ENCODE data around the gene PKP3. TPM values are rescaled to one million over a fixed set of nuclear protein-coding genes. Genes with fewer than 3 reads are reported as not detected.

Gene PKP3
- total and polyA plus RNA-seq, 2 donors (not counting 1 experiment from before 2014, with no cell fraction given), result 0.78 TPM; not detected in 1

DNA sequence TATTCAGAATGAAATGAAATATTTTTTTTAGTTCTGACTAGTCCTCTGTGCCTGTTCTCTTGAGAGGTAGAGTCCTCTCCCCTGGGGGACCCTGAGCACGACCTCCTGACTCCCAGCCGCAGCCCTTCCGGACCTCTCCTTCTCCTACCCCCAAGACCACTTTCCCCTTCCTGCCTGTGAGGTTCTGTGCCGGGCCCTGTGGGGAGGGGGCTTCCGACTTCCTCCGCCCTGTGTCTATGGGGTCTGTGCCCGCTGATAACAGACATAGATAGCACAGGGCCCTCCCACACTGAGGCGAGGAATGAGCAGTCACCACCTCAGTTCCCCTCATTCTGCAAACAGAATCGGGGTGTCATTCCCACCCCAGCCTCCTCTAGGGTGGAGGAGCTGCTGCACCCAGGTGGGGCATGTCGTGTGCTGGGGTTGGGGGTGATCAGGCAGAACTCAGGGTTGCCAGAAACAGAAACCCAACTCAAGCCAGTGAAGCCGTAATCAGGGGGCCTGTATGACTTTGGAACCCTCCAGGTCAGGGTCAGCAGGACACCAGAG, 11.9 kb upstream of the PKP3 start:
- H4K20me1 ChIP-seq (ENCODE audit: control insufficient read depth, insufficient read depth, low read length, poor library complexity, severe bottlenecking), result no peaks in the 10 kb centered on the region
- intact Hi-C loops (cut with micrococcal nuclease), result no loop called here

DNA sequence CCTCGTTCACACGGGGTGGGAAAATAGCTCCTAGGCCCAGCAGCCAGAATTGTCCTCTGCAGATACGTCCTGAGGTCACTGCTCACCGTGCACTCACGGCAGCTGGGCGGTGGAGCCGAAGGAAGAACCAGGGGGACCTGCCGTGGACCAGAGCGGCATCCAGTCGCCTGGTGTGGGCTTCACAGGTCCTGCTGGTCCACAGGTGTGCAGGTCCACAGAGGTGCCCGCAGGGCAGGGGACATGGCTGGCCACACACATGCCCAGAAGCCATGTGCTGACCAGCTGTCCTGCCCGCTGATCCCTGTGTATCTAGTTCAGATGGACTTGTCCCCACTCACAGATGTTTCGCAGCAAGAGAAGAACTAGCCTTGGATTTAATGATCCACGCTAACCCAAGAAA, 10.6 kb upstream of the PKP3 start:
- Mint-ChIP-seq H3K27ac (no peak overlapping the region), H3K27me3 (peaks cover 9% of the 10 kb centered on the region), H3K4me3 (no peak overlapping the region), H3K4me1 (peaks cover 3% of the 10 kb centered on the region), H3K9me3 (ENCODE audit: insufficient read depth) (peaks cover 2% of the 10 kb centered on the region)
- no peaks in the 10 kb centered on the region for H4K20me1 ChIP-seq (ENCODE audit: control insufficient read depth, insufficient read depth, low read length, poor library complexity, severe bottlenecking)
- no peaks in the 10 kb centered on the region for H3K4me1 ChIP-seq (ENCODE audit: control insufficient read depth in 2 of 2, insufficient read depth in 2 of 2, low read length in 2 of 2)
- H3K27ac ChIP-seq (ENCODE audit: low read length in 2 of 2), result no peak overlapping the region
- H3K4me2 ChIP-seq (replicated peaks; ENCODE audit: low read depth, low read length, poor library complexity, severe bottlenecking), result no peak overlapping the region
- ChIA-PET POLR2A (no interaction called here), CTCF (no interaction called here)
- H3K4me3 ChIP-seq (ENCODE audit: control extremely low read depth in 1 of 5, extremely low read depth in 1 of 5, insufficient read depth in 1 of 5, low read depth in 2 of 5, low read length in 4 of 5), result no peak overlapping the region
- DNase-seq, result no peak
- H2AFZ ChIP-seq (ENCODE audit: insufficient read depth, low read depth, low read length, poor library complexity, severe bottlenecking), result no peak overlapping the region
- ATAC-seq (ENCODE audit: low read depth), result no peak
- peaks cover 0 to 30% (median 10%) of the 10 kb centered on the region in 3 donors for H3K9me3 ChIP-seq (ENCODE audit: control extremely low read depth in 1 of 3, control insufficient read depth in 2 of 3, insufficient read depth in 1 of 3, low read length in 2 of 3)
- H3K27me3 ChIP-seq (replicated peaks in 1 of 4; ENCODE audit: control extremely low read depth in 1 of 4, control insufficient read depth in 3 of 4, insufficient read depth in 4 of 4, low read length in 3 of 4), result peaks cover 0 to 3% (median 0%) of the 10 kb centered on the region in 4 experiments
- no peak for TF ChIP-seq EZH2 (IDR thresholded peaks at IDR 0.05; ENCODE audit: borderline replicate concordance, insufficient read depth, low read depth, low read length, poor library complexity, severe bottlenecking)
- TF ChIP-seq, protein P1, sequence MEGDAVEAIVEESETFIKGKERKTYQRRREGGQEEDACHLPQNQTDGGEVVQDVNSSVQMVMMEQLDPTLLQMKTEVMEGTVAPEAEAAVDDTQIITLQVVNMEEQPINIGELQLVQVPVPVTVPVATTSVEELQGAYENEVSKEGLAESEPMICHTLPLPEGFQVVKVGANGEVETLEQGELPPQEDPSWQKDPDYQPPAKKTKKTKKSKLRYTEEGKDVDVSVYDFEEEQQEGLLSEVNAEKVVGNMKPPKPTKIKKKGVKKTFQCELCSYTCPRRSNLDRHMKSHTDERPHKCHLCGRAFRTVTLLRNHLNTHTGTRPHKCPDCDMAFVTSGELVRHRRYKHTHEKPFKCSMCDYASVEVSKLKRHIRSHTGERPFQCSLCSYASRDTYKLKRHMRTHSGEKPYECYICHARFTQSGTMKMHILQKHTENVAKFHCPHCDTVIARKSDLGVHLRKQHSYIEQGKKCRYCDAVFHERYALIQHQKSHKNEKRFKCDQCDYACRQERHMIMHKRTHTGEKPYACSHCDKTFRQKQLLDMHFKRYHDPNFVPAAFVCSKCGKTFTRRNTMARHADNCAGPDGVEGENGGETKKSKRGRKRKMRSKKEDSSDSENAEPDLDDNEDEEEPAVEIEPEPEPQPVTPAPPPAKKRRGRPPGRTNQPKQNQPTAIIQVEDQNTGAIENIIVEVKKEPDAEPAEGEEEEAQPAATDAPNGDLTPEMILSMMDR (IDR thresholded peaks at IDR 0.05), result no peak
- intact Hi-C loops (cut with micrococcal nuclease), result no loop called here
- 93% methylated on average over 14 of the region's 14 CpGs for WGBS (ENCODE audit: insufficient coverage)
- no peak overlapping the region for H3K9ac ChIP-seq (ENCODE audit: low read length)
- H3K79me2 ChIP-seq (ENCODE audit: control insufficient read depth, insufficient read depth, low read length), result no peaks in the 10 kb centered on the region
- no peaks in the 10 kb centered on the region for H3K36me3 ChIP-seq (replicated peaks in 1 of 2; ENCODE audit: control extremely low read depth in 1 of 2, control insufficient read depth in 1 of 2, extremely low read depth in 1 of 2, insufficient read depth in 2 of 2, low read length in 1 of 2)

More for the DNA sequence above, 11.9 kb upstream of the PKP3 start:
- Histone ChIP-seq H3K9me3 (ENCODE audit: control extremely low read depth in 1 of 3, control insufficient read depth in 2 of 3, insufficient read depth in 1 of 3, low read length in 2 of 3) (peaks cover 0 to 17% (median 10%) of the 10 kb centered on the region in 3 donors), H3K4me3 (ENCODE audit: control extremely low read depth in 1 of 5, extremely low read depth in 1 of 5, insufficient read depth in 1 of 5, low read depth in 2 of 5, low read length in 4 of 5) (no peak overlapping the region), H3K9ac (ENCODE audit: low read length) (no peak overlapping the region), H3K4me1 (ENCODE audit: control insufficient read depth in 2 of 2, insufficient read depth in 2 of 2, low read length in 2 of 2) (no peaks in the 10 kb centered on the region), H3K27me3 (replicated peaks in 1 of 4; ENCODE audit: control extremely low read depth in 1 of 4, control insufficient read depth in 3 of 4, insufficient read depth in 4 of 4, low read length in 3 of 4) (peaks cover 0 to 3% (median 0%) of the 10 kb centered on the region in 4 experiments), H2AFZ (ENCODE audit: insufficient read depth, low read depth, low read length, poor library complexity, severe bottlenecking) (no peak overlapping the region), H3K36me3 (replicated peaks in 1 of 2; ENCODE audit: control extremely low read depth in 1 of 2, control insufficient read depth in 1 of 2, extremely low read depth in 1 of 2, insufficient read depth in 2 of 2, low read length in 1 of 2) (no peaks in the 10 kb centered on the region), H3K27ac (ENCODE audit: low read length in 2 of 2) (no peak overlapping the region), H3K79me2 (ENCODE audit: control insufficient read depth, insufficient read depth, low read length) (no peaks in the 10 kb centered on the region), H3K4me2 (replicated peaks; ENCODE audit: low read depth, low read length, poor library complexity, severe bottlenecking) (no peak overlapping the region)
- 28% methylated on average over 8 of the region's 11 CpGs for WGBS (ENCODE audit: insufficient coverage)
- H3K9me3 Mint-ChIP-seq (ENCODE audit: insufficient read depth), result peaks cover 1% of the 10 kb centered on the region
- peaks cover under 1% of the 10 kb centered on the region for H3K4me1 Mint-ChIP-seq
- no peak overlapping the region for H3K27ac Mint-ChIP-seq
- ChIA-PET POLR2A (no interaction called here), CTCF (no interaction called here)
- DNase-seq, result no peak
- peaks cover 17% of the 10 kb centered on the region for H3K27me3 Mint-ChIP-seq
- TF ChIP-seq EZH2 (IDR thresholded peaks at IDR 0.05; ENCODE audit: borderline replicate concordance, insufficient read depth, low read depth, low read length, poor library complexity, severe bottlenecking), result no peak
- TF ChIP-seq, protein P1 (IDR thresholded peaks at IDR 0.05), result no peak
- ATAC-seq (ENCODE audit: low read depth), result no peak
- H3K4me3 Mint-ChIP-seq, result no peak overlapping the region
